Esophagus muscularis mucosa (tissue), 3 donors: ENCODE results near the gene PDGFA.

Source experiments
- CTCF ChIP-seq, 3 experiments: fragments of 200-600 bp in 2 of 3; fragments of 450-650 bp in 1 of 3; sonication (generic) in 2 of 3; IDR thresholded peaks; one replicate each; pipeline ENCODE4 v1.5.1; 2017 to 2019; ENCODE audit warnings: antibody characterized with exemption in 3 of 3, mild to moderate bottlenecking in 2 of 3, moderate library complexity in 1 of 3
- POLR2A ChIP-seq: fragments of 450-650 bp; IDR thresholded peaks from one replicate; pipeline ENCODE4 v1.6.1; 2017; ENCODE audit warnings: antibody characterized with exemption, moderate library complexity, mild to moderate bottlenecking, low read depth
- POLR2AphosphoS5 ChIP-seq, 2 donors: sonication (generic); formaldehyde crosslinking; IDR thresholded peaks; one replicate each; pipeline ENCODE4 v1.6.1; 2017; ENCODE audit warnings: antibody characterized with exemption in 2 of 2

- no peak for TF ChIP-seq CTCF (IDR thresholded peaks at IDR 0.05)
- TF ChIP-seq POLR2A, result no peak
- TF ChIP-seq POLR2AphosphoS5 (IDR thresholded peaks at IDR 0.05), result no peak
Observed at GRCh38 chr7:564176-564865, 44.7 kb upstream of the PDGFA start.
